ENCODE results near the gene SH2D3A.
A peak's percentile ranks its signal among the peaks of the same experiment; 100 is the strongest.

The SH2D3A gene

DNA sequence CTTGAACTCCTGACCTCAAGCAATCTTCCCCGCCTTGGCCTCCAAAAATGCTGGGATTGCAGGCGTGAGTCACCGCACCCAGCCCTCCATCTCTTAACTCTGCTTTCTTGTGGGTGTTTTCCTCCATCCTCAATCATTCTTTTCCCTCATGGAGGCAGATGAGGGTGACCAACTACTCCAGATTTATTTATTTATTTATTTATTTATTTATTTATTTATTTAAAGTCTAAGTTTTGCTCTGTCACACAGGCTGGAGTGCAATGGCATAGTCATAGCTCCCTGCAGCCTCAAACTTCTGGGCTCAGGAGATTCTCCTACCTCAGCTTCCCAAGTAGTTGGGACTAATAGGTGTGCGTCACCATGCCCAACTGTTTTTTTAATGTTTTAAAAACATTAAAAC lies 20.2 kb upstream of the SH2D3A start:
- Histone ChIP-seq H3K27ac (ENCODE audit: low read depth, low read length, poor library complexity, severe bottlenecking) (no peak overlapping the region), H3K9me2 (ENCODE audit: low read depth, low read length) (no peaks in the 10 kb centered on the region), H3K9ac (ENCODE audit: low read length) (no peak overlapping the region), H4K20me1 (ENCODE audit: insufficient read depth, low read length) (no peaks in the 10 kb centered on the region), H3K79me2 (ENCODE audit: insufficient read depth, low read length) (peaks cover 36% of the 10 kb centered on the region), H3K4me2 (ENCODE audit: low read length) (no peak overlapping the region), H3K9me3 (ENCODE audit: low read length) (no peaks in the 10 kb centered on the region), H3K27me3 (ENCODE audit: insufficient read depth, low read length) (no peaks in the 10 kb centered on the region), H3K4me1 (ENCODE audit: insufficient read depth, low read length, severe bottlenecking) (no peaks in the 10 kb centered on the region), H3F3A (ENCODE audit: insufficient read depth, low read length) (no peaks in the 10 kb centered on the region), H3K36me3 (ENCODE audit: insufficient read depth, low read length) (peaks cover 49% of the 10 kb centered on the region), H3K4me3 (ENCODE audit: low read depth, low read length, poor library complexity, severe bottlenecking) (no peak overlapping the region), H2AFZ (ENCODE audit: low read length) (no peak overlapping the region)
- no peak for TF ChIP-seq EZH2 (IDR thresholded peaks at IDR 0.05; ENCODE audit: borderline replicate concordance, low read length)
- TF ChIP-seq, protein P1, sequence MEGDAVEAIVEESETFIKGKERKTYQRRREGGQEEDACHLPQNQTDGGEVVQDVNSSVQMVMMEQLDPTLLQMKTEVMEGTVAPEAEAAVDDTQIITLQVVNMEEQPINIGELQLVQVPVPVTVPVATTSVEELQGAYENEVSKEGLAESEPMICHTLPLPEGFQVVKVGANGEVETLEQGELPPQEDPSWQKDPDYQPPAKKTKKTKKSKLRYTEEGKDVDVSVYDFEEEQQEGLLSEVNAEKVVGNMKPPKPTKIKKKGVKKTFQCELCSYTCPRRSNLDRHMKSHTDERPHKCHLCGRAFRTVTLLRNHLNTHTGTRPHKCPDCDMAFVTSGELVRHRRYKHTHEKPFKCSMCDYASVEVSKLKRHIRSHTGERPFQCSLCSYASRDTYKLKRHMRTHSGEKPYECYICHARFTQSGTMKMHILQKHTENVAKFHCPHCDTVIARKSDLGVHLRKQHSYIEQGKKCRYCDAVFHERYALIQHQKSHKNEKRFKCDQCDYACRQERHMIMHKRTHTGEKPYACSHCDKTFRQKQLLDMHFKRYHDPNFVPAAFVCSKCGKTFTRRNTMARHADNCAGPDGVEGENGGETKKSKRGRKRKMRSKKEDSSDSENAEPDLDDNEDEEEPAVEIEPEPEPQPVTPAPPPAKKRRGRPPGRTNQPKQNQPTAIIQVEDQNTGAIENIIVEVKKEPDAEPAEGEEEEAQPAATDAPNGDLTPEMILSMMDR (IDR thresholded peaks at IDR 0.05; ENCODE audit: low read length) = no peak

DNA sequence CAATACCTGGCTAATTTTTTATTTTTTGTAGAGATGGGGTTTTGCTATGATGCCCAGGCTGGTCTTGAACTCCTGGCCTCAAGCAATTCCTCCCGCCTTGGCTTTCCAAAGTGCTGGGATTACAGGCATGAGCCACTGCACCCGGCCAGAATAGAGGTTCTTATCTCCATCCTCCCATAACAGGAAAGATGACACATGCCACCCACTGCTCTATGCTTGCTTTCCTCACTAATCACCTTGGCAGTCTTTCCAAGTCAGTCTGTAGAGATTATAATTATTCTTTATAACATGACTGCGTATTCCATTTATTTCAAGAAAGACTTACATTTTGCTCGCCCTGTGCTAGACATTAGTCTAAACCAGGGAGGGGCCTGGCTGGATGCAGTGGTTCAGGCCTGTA lies 12.0 kb upstream of the SH2D3A start:
- H2AFZ ChIP-seq (ENCODE audit: low read length) = no peak overlapping the region
- H3K9ac ChIP-seq (ENCODE audit: low read length) = no peak overlapping the region
- H3K4me3 ChIP-seq (ENCODE audit: low read depth, low read length, poor library complexity, severe bottlenecking) = no peak overlapping the region
- H3K9me3 ChIP-seq (ENCODE audit: low read length) = no peaks in the 10 kb centered on the region
- no peaks in the 10 kb centered on the region for H3K9me2 ChIP-seq (ENCODE audit: low read depth, low read length)
- TF ChIP-seq, protein P1 (IDR thresholded peaks at IDR 0.05; ENCODE audit: low read length) = no peak
- no peak for TF ChIP-seq EZH2 (IDR thresholded peaks at IDR 0.05; ENCODE audit: borderline replicate concordance, low read length)
- peak overlapping the region; percentile 16 for H3K27ac ChIP-seq (ENCODE audit: low read depth, low read length, poor library complexity, severe bottlenecking)
- H4K20me1 ChIP-seq (ENCODE audit: insufficient read depth, low read length) = no peaks in the 10 kb centered on the region
- peaks cover 32% of the 10 kb centered on the region for H3K4me1 ChIP-seq (ENCODE audit: insufficient read depth, low read length, severe bottlenecking)
- H3K79me2 ChIP-seq (ENCODE audit: insufficient read depth, low read length) = peaks cover 75% of the 10 kb centered on the region
- H3K27me3 ChIP-seq (ENCODE audit: insufficient read depth, low read length) = no peaks in the 10 kb centered on the region
- H3K4me2 ChIP-seq (ENCODE audit: low read length) = peak overlapping the region; percentile 37; the same call in 1 of the 2 replicates
- H3K36me3 ChIP-seq (ENCODE audit: insufficient read depth, low read length) = peaks cover 57% of the 10 kb centered on the region
- H3F3A ChIP-seq (ENCODE audit: insufficient read depth, low read length) = no peaks in the 10 kb centered on the region

GRCh38 chr19:6778386-6778785 lies 11.2 kb upstream of the SH2D3A start:
- Histone ChIP-seq H3K4me2 (ENCODE audit: low read length) (no peak overlapping the region), H3K79me2 (ENCODE audit: insufficient read depth, low read length) (peaks cover 82% of the 10 kb centered on the region), H3K9ac (ENCODE audit: low read length) (no peak overlapping the region), H3K4me1 (ENCODE audit: insufficient read depth, low read length, severe bottlenecking) (peaks cover 35% of the 10 kb centered on the region), H4K20me1 (ENCODE audit: insufficient read depth, low read length) (no peaks in the 10 kb centered on the region), H3K9me3 (ENCODE audit: low read length) (no peaks in the 10 kb centered on the region), H2AFZ (ENCODE audit: low read length) (no peak overlapping the region), H3K4me3 (ENCODE audit: low read depth, low read length, poor library complexity, severe bottlenecking) (no peak overlapping the region), H3K9me2 (ENCODE audit: low read depth, low read length) (no peaks in the 10 kb centered on the region), H3K27me3 (ENCODE audit: insufficient read depth, low read length) (no peaks in the 10 kb centered on the region), H3F3A (ENCODE audit: insufficient read depth, low read length) (no peaks in the 10 kb centered on the region), H3K27ac (ENCODE audit: low read depth, low read length, poor library complexity, severe bottlenecking) (peak overlapping the region; percentile 47), H3K36me3 (ENCODE audit: insufficient read depth, low read length) (peaks cover 55% of the 10 kb centered on the region)
- TF ChIP-seq, protein P1 (IDR thresholded peaks at IDR 0.05; ENCODE audit: low read length) = no peak
- TF ChIP-seq EZH2 (IDR thresholded peaks at IDR 0.05; ENCODE audit: borderline replicate concordance, low read length) = no peak
